SH-SY5Y (cell line): Measurements from ENCODE around the gene IL4R.

Experiments used
- GATA2 ChIP-seq: IDR thresholded peaks from 2 replicates; pipeline ENCODE4 v1.6.1; 2011; ENCODE audit warnings: mild to moderate bottlenecking, low read depth, low read length
- GATA3 ChIP-seq: IDR thresholded peaks from 2 replicates; pipeline ENCODE4 v1.6.1; 2011; ENCODE audit warnings: low read depth, mild to moderate bottlenecking, low read length, moderate library complexity

IL4R gene

DNA sequence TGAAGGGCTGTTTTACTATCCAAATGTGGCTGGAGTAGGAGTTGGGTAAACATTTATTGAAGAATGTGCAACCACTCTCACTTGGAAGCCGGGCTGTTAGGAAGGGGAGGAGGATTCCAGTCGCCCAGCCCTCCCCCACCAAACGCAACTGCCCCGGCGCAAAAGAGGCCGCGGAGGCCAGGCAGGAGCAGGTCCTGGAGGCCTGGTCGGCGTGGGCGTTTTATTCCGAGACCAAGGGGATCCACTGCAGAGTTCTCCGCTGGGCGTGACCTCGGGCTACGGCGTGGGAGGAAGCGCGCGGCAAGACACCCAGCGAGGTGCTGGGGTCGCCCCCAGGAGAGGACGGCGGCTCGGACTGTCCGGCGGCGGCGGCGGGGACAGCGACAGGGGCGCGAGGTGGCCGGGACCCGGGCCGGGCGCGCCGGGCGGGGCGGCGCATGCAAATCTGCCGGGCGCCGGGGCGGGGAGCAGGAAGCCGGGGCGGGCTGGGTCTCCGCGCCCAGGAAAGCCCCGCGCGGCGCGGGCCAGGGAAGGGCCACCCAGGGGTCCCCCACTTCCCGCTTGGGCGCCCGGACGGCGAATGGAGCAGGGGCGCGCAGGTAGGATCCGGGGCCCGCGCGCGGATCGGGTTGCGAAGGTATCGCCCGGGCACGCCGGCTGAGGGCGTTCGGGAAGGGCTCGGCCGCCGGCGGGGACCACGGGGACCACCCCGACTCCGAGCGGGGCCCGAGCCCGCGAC, at the start of gene IL4R:
TSS of gene IL4R (plus strand) at position 553 of the 739 bp plus-strand sequence. CDS start 26,230 bp downstream, outside the sequence.
- no peak for TF ChIP-seq GATA3
- no peak for TF ChIP-seq GATA2

DNA sequence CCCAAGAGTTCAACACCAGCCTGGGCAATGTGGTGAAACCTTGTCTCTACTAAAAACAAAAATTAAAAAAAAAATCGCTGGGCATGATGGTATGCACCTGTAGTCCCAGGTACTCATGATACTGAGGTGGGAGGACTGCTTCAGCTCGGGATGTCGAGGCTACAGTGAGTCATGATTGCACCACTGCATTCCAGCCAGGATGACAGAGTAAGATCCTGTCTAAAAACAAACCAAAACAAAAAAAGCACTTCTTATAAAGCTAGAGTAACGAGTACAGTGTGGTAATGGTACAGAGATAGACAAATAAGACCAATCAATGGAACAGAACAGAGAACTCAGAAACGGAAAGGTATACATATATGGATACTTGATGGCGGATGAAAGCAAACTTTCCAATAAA, 49.6 kb upstream of the IL4R start:
- no peak for TF ChIP-seq GATA2

DNA sequence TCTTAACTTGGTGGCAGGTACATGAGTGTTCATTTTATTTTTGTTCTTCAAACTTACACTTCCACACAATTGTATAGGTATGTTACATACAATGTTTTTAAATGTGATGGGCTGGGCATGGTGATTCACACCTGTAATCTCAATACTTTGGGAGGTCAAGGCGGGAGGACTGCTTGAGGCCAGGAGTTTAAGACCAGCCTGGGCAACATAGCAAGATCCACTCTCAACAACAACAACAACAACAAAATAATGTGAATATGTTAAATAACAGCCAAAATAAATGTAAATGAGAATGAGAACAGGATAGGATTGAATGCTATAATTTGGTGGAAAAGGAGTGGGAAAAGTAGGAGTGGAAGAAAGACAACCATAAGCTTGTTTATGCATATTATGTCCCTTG, 47.8 kb upstream of the IL4R start:
- no peak for TF ChIP-seq GATA2

DNA sequence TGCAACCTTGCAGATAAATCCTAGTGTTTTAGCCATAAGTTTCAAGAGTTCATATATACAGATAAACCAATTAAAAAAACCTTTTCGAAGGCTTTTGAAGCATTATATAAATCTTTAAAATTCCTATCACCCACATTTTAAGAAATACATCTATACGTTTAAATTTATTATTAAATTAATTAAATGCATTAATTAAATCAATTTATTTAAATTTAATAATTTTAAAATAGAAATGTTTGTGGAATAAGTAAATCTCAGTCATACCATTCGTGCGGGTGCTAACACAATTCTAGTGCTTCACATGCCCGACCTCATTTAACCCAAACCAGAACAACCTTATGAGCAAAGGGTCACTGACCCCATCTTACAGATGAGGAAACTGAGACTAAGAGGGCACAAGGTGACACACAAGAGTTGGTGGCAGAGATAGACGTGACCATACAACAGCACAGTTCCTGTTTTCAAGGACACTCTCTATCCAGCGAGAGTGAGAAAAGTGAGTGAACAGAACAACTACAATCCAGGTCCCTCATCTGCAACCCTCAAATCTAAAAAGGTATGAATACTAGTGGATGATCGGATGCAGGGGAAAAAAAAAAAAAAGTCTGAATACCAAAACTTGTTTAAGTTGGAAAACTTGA, 46.6 kb upstream of the IL4R start:
- TF ChIP-seq GATA2 (no peak), GATA3 (no peak)

DNA sequence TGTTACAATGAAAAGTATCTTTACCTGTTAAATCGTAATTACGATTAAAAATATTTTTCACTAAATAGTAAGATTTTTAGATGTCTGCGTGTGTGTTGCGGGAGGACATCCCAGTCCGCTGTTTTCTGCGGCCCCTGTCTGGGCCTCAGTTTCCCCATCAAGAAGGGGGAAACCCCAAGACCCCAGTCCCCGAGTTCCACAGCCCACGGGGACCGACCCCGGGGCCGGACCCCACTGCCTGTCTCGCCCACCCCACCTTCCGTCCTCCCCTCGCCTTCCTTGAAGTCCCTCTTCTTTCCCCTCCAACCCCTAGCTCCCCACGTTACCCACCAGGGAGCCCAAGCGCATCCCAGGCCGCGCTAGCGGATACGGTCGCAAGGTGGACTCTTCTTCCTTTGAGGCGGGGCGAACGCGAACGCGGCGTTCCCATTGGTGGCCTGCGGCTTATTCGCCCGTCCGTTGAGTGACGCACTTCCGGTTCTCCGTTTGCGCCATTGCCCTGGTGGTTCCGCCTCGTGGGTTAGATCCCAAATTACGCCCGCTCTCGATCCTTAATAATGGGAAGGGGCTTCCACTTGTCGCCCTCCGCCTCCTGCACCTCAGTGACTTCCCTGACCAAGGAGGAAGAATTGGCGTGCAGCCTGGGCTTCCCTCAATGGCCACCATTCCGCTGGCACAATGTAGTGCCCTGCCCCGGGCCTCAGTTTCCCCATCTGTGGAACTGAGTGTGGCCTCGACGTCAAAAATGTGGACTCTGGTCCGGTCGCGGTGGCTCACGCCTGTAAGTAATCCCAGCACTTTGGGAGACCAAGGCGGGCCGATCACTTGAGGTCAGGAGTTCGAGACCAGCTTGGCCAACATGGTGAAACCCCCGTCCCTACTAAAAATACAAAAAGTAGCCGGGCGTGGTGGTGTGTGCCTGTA, 45.1 kb upstream of the IL4R start, which contains the start of gene NSMCE1:
TSS of gene NSMCE1 (minus strand) at position 397 of the 924 bp plus-strand sequence. CDS start 11,202 bp downstream, outside the sequence.
- TF ChIP-seq GATA2 = no peak
- TF ChIP-seq GATA3 = no peak

DNA sequence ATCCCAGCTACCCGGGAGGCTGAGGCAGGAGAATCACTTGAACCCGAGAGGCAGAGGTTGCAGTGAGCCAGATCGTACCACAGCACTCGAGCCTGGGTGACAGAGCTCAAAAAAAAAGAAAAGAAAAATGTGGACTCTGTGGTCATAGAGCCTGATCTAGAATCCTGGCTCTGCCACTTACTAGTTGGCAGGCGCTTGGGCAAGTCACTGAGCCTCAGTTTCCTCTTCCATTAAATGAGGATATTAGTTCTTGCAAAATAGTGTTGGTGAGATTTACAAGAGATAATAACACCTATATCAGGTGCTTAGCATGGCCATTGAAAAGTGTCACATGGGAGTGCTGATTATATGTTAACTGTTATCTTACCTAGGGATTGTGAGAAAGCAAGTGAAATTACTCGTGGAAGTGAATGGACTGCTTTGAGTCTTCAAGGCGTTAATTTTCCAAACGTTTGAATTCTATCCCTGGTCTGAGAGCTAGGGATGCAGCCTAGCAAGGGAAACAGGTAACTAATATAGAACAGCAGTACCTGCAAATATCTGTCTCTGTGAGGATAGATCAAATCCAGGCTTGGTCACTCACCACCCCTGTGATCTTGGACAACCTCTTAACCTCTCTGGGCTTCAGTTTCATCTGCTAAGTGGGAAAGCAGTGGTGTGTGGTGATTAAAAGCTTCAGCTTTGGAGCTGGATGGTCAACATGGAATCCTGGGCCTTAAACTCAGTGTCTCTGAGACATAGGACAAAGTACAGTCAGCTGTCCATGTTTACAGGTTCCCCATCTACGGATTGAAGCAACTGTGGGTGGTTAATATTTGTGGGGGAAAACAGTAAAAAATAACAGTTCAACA, 44.2 kb upstream of the IL4R start:
- TF ChIP-seq GATA2 (no peak), GATA3 (no peak)

DNA sequence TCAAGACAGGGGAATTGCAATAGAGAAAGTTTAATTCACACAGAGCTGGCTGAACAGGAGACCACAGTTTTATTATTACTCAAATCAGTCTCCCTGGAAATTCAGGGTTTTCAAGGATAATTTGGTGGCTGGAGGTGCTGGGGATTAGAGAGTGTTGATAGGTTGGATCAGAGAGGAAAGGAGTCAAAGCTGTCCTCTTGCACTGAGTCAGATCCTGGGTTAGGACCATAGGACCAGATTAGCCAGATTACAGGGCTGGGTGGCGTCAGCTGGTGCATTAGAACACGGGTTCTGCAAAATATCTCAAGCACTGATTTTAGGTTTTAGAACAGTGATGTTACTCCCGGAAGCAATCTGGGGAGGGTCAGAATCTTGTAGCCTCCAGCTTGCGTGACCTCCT, 43.4 kb upstream of the IL4R start:
- TF ChIP-seq GATA2 (no peak), GATA3 (no peak)

DNA sequence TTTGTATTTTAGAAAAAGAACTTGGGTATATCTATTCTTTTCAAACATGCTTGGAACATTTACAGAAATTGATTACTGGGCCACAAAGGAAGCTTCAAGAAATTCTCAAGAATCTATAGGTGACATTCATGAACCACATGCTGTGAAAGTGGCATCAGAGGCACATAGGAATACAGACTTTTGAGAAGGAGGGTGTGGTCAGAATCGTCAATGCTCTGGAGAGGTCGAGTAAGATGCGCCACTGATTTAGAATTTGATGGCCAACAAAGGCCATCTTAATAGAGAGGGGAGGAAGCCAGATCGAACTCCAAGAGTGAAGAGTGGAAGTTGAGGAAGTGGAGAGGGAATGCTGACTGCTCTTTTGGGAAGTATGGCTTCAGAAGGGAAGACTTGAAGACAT, 41.7 kb upstream of the IL4R start:
- TF ChIP-seq GATA2 (no peak), GATA3 (no peak)

DNA sequence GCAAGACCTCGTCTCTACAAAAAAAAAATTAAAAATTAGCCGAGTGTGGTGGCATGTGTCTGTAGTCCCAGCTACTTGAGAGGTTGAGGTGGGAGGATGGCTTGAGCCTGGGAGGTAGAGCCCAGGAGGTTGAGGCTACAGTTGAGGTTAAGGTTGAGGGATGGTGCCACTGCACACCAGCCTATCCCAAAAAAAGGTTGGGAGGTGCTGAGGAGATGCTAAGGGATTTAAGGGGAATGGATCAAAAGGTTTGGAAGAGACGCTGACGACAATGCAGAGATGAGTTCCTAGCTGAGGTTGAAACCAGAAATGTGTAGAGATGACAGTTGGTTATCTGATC, 40.5 kb upstream of the IL4R start:
- TF ChIP-seq GATA3 = no peak
- TF ChIP-seq GATA2 = no peak

DNA sequence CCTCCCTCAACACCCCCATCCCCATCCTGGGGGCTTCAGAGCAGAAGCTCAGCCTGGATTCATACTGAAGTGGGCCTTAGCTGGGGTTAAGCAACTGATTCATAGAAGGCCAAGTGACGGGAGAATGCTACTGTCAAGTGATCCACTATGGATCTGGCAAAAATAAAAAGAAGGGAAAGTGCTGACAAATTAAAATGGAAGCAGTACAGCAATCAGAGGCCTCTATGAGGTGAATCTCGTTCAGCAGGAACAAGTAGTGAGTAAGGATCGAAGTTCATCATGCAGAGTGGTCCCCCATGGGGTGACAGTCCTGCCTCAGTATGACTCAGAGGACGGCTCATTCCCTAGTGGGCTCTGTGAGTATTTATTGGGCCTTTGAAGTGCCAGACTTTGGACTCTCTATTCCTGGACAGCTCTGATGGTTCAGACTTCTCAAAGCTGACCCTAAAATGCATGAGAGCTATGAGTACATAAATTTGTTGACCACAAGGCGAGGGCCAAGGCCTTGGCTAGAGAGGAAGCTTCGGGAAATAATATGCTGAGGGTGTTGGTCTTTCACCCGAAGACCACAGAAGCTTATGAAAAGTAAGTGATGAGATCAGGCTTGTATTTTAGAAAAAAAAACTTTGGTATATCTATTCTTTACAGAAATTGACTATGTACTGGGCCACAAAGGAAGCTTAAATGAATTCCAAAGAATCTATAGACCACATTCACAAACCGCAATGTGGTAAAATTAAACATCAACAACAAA, 39.9 kb upstream of the IL4R start:
- TF ChIP-seq GATA3 (no peak), GATA2 (no peak)

DNA sequence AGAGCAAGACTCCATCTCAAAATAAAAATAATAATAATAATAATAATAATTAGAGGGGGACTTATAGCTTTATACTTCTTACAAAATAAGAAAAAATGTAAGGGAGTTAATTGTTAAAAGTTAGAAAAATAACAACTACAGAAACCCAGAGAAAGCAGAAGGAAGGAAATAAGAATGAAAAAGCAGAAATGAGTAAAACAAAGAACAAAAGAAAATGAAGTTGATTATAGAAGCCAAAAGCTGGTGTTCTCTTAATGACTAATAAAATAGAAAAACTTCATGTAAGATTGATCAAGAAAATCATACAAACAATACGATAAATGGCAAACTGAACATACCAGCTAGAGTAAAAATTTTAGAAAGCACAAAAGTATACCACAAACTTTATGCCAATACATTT, 38.4 kb upstream of the IL4R start:
- TF ChIP-seq GATA3 (no peak), GATA2 (no peak)

DNA sequence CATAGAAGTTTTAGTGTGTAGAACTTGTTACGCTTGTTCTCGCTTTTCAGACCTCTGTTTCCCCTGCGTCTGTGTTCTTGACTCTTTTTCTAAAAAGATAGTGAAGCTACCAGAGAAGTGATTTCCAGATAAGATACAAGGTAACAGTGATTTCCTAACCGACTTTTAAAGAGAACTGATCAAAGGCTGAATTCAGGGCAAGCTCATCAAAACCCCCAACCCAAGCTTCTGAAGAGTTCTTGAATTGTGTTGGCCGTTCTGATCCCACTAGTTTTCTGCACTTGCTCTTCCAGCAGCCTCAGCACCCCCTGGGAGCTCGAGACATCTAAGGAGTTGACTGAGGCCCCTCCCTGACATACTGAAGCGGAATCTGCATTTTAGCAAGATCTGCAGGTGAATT, 32.5 kb upstream of the IL4R start:
- no peak for TF ChIP-seq GATA3
- no peak for TF ChIP-seq GATA2
